Kidney (tissue), 14 donors: ENCODE results near the gene TACC3. TPM values are rescaled to one million over a fixed set of nuclear protein-coding genes. Genes with fewer than 3 reads are reported as not detected.

ENCODE experiments used
- DNase-seq, 5 donors: peaks; one replicate each; pipeline ENCODE4 v3.0.0-alpha.2; 2013 to 2020
- FAIRE-seq: peaks from 2 replicates; lab custom pipeline; 2012; peaks lifted over from hg19 to GRCh38; lab: Jason Lieb, UNC
- H3K27ac ChIP-seq, 2 donors: one replicate each; pipeline ENCODE4 v1.7.0; 2013; ENCODE audit warnings: low read depth in 2 of 2, low read length in 2 of 2, inconsistent platforms in 1 of 2
- H3K27me3 ChIP-seq: one replicate; pipeline ENCODE4 v1.7.1; 2013; ENCODE audit warnings: low read length, inconsistent platforms; ENCODE audit not compliant: control insufficient read depth, insufficient read depth
- H3K36me3 ChIP-seq, 3 donors: one replicate each; pipeline versions ENCODE4 v1.7.0 to v1.7.1; 2013; ENCODE audit warnings: low read length in 3 of 3, control low read depth in 1 of 3, inconsistent platforms in 1 of 3; ENCODE audit not compliant: insufficient read depth in 3 of 3, control insufficient read depth in 2 of 3
- H3K4me1 ChIP-seq, 3 donors: one replicate each; pipeline versions ENCODE4 v1.7.0 to v1.7.1; 2013; ENCODE audit warnings: low read length in 3 of 3, inconsistent platforms in 1 of 3, low read depth in 1 of 3; ENCODE audit not compliant: control insufficient read depth in 2 of 3, insufficient read depth in 2 of 3
- H3K4me3 ChIP-seq, 3 donors: one replicate each; pipeline versions ENCODE4 v1.7.0 to v1.8.1; 2013; ENCODE audit warnings: low read length in 3 of 3, control low read depth in 1 of 3, inconsistent platforms in 1 of 3
- H3K9ac ChIP-seq, 3 donors: one replicate each; pipeline versions ENCODE4 v1.7.0 to v1.7.1; 2013; ENCODE audit warnings: low read length in 3 of 3, control low read depth in 1 of 3, inconsistent platforms in 1 of 3
- H3K9me3 ChIP-seq, 3 donors: one replicate each; pipeline versions ENCODE4 v1.7.0 to v1.7.1; 2013; ENCODE audit warnings: low read length in 3 of 3, control low read depth in 1 of 3, inconsistent platforms in 1 of 3; ENCODE audit not compliant: control insufficient read depth in 2 of 3, insufficient read depth in 1 of 3
- intact Hi-C: fragments of 100-400 bp; cut with DNase I; formaldehyde crosslinking; loops from one replicate; pipeline ENCODE4 v1.11.1; 2022
- polyA plus RNA-seq: library from polyadenylated mRNA; stranded (reverse); fragments of 350-450 nt; fragmentation: Illumina TruSeq; extraction: RNeasy Lipid Tissue Mini Kit (QIAGEN cat#74804); gene quantifications from one replicate; pipeline ENCODE4 v1.2.3, GENCODE V29; 2014; ENCODE audit warnings: low read depth, low replicate concordance; ENCODE audit not compliant: insufficient read depth
- total RNA-seq: library from RNA; stranded (reverse); fragmentation: NEBNext Ultra II Directional; extraction: Animal tissue kit (Norgen Biotek cat#: 25700); gene quantifications from one replicate; pipeline ENCODE4 v1.2.1, GENCODE V29; 2021
- TF ChIP-seq, protein P1 (sequence below): IDR thresholded peaks from 3 replicates; pipeline ENCODE4 v1.5.1; 2012; ENCODE audit warnings: mild to moderate bottlenecking, moderate library complexity, borderline replicate concordance; ENCODE audit not compliant: insufficient read depth; ENCODE audit errors: extremely low read depth
- donor health status: control.
- donor health status: control.
- donor health status: control.
- donor health status: control.
- donor health status: control.
- donor health status: DM: yes; HTN: yes; CAD: no.
- donor health status: Normal renal cell carcinoma (clear cell type).

Gene TACC3
- total and polyA plus RNA-seq, 2 donors from 2014 or later: 4.9 to 12.2 TPM

GRCh38 chr4:1745697-1746096, 24.4 kb downstream of the TACC3 start:
- H3K36me3 ChIP-seq: no peaks in the 10 kb centered on the region
- intact Hi-C loops: loop anchor here (5.0 kb wide), 1 partner anchor 147 kb away; no protein-coding TSS in a partner anchor

DNA sequence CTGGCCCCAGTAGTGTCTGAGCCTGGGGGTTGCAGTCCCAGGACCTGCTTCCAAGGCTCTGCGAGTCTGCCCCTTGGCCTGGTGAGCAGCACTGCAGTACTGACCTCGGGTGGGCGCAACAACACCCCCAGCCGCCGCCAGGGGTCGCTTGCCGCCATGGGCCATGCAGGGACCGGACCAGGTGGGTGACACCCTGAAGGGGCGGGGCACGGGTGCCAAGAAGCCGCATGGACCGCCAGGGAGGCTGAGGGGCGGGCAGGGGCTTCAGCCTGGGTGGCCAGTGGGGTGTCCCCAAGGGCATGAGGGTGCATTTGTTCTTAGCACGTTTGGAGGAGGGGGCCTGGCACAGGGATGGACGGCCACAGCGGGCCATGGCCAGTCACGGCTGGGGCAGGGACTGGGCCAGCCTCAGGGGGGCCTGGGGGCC, 25.0 kb downstream of the TACC3 start:
- Histone ChIP-seq H3K9me3 (no peaks in the 10 kb centered on the region), H3K27me3 (no peaks in the 10 kb centered on the region), H3K9ac (no peak overlapping the region), H3K27ac (no peak overlapping the region), H3K4me3 (no peak overlapping the region), H3K36me3 (no peaks in the 10 kb centered on the region), H3K4me1 (peaks cover 0 to 3% (median 0%) of the 10 kb centered on the region in 3 donors)
- peak in 4 of 5 donors; percentile 88 to 93 (median 88) for DNase-seq
- intact Hi-C loops: loop anchor here (5.0 kb wide), 1 partner anchor 146 kb away; no protein-coding TSS in a partner anchor
- FAIRE-seq: no peak
- TF ChIP-seq, protein P1, sequence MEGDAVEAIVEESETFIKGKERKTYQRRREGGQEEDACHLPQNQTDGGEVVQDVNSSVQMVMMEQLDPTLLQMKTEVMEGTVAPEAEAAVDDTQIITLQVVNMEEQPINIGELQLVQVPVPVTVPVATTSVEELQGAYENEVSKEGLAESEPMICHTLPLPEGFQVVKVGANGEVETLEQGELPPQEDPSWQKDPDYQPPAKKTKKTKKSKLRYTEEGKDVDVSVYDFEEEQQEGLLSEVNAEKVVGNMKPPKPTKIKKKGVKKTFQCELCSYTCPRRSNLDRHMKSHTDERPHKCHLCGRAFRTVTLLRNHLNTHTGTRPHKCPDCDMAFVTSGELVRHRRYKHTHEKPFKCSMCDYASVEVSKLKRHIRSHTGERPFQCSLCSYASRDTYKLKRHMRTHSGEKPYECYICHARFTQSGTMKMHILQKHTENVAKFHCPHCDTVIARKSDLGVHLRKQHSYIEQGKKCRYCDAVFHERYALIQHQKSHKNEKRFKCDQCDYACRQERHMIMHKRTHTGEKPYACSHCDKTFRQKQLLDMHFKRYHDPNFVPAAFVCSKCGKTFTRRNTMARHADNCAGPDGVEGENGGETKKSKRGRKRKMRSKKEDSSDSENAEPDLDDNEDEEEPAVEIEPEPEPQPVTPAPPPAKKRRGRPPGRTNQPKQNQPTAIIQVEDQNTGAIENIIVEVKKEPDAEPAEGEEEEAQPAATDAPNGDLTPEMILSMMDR: peak; percentile 72

More at GRCh38 chr4:1745697-1746096, 24.4 kb downstream of the TACC3 start:
- peaks cover 0 to 3% (median 0%) of the 10 kb centered on the region in 3 donors for H3K4me1 ChIP-seq
- no peaks in the 10 kb centered on the region for H3K9me3 ChIP-seq
- H3K4me3 ChIP-seq: no peak overlapping the region
- H3K27ac ChIP-seq: no peak overlapping the region
- FAIRE-seq: no peak
- H3K27me3 ChIP-seq: no peaks in the 10 kb centered on the region
- no peak for DNase-seq
- TF ChIP-seq, protein P1: no peak
- H3K9ac ChIP-seq: no peak overlapping the region

- FAIRE-seq: no peak
- peaks cover 0 to 3% (median 0%) of the 10 kb centered on the region in 3 donors for H3K4me1 ChIP-seq
Observed at GRCh38 chr4:1746919-1747602, 25.7 kb downstream of the TACC3 start.

More at GRCh38 chr4:1746919-1747602, 25.7 kb downstream of the TACC3 start:
- intact Hi-C loops: loop anchor here (5.0 kb wide), 1 partner anchor 145 kb away; no protein-coding TSS in a partner anchor
- Histone ChIP-seq H3K4me3 (no peak overlapping the region), H3K9me3 (no peaks in the 10 kb centered on the region), H3K27ac (no peak overlapping the region), H3K36me3 (no peaks in the 10 kb centered on the region), H3K27me3 (no peaks in the 10 kb centered on the region), H3K9ac (no peak overlapping the region)
- TF ChIP-seq, protein P1: no peak
- DNase-seq: no peak
